ENCODE measurements around the gene DR1.

Gene DR1

DNA sequence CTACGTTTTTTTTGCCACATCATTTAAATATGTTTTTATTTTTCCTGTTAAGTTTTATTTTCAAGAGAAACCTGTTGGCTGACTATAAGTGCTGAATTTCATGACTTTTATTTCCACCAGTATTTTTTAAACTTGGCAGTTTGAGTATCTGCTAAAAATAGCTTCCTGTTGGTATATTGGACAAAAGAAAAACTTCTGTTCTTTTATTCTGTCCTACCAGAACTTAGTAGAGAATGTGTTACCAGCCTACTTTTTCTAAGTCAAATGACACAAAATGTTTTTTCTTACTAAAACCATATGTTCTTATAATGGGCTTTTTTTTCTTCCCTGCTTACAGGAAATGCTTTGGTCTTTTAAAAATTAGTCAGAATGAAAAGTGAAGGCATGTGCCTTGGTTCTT is 7.6 kb downstream of the DR1 start:
- DNase-seq (ENCODE audit: extremely low read depth, low read depth) = peak; percentile 26
- TF ChIP-seq, protein P1, sequence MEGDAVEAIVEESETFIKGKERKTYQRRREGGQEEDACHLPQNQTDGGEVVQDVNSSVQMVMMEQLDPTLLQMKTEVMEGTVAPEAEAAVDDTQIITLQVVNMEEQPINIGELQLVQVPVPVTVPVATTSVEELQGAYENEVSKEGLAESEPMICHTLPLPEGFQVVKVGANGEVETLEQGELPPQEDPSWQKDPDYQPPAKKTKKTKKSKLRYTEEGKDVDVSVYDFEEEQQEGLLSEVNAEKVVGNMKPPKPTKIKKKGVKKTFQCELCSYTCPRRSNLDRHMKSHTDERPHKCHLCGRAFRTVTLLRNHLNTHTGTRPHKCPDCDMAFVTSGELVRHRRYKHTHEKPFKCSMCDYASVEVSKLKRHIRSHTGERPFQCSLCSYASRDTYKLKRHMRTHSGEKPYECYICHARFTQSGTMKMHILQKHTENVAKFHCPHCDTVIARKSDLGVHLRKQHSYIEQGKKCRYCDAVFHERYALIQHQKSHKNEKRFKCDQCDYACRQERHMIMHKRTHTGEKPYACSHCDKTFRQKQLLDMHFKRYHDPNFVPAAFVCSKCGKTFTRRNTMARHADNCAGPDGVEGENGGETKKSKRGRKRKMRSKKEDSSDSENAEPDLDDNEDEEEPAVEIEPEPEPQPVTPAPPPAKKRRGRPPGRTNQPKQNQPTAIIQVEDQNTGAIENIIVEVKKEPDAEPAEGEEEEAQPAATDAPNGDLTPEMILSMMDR (IDR thresholded peaks at IDR 0.05; ENCODE audit: low read depth, low read length, missing control alignments) = no peak
- no peak overlapping the region for H3K4me3 ChIP-seq (replicated peaks; ENCODE audit: low read depth, low read length)

DNA sequence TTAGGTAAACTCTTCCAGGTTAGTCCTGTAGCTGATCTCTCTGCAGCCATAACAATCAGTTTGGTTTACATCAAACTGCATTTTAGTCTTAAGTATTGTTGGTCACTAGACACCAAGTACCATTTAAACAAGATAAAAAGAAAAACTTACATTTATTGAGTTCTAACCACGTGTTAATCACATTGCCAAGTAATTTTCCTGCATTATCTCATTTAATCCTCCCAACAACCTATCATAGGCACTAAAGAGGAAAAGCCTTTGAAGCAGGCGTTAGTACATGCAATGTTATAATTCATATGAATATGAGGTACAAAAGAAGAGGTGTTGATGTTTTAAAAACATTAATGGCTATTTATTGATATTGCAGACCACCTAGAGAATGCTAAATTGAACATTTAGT is 9.0 kb downstream of the DR1 start:
- DNase-seq (ENCODE audit: extremely low read depth, low read depth) = no peak
- H3K4me3 ChIP-seq (replicated peaks; ENCODE audit: low read depth, low read length) = no peak overlapping the region
- TF ChIP-seq, protein P1 (IDR thresholded peaks at IDR 0.05; ENCODE audit: low read depth, low read length, missing control alignments) = no peak

DNA sequence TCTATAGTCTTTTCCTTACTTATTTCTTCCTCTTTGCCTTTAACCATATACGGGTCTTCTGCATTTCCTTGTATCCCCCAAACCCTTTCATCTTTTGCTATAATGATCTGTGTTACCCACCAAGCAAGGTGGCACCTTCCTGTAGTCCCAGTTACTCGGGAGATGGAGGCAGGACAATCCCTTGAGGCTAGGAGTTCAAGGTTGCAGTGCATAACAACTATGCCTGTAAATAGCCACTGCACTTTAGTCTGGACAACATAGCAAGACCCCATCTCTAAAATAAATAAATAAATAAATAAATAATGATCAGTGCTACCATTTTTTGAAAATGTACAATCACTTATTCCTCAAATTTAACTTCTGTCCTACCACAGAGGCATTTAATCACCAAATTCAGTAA is 11.5 kb downstream of the DR1 start:
- no peak for DNase-seq (ENCODE audit: extremely low read depth, low read depth)
- H3K4me3 ChIP-seq (replicated peaks; ENCODE audit: low read depth, low read length) = no peak overlapping the region
- TF ChIP-seq, protein P1 (IDR thresholded peaks at IDR 0.05; ENCODE audit: low read depth, low read length, missing control alignments) = no peak

DNA sequence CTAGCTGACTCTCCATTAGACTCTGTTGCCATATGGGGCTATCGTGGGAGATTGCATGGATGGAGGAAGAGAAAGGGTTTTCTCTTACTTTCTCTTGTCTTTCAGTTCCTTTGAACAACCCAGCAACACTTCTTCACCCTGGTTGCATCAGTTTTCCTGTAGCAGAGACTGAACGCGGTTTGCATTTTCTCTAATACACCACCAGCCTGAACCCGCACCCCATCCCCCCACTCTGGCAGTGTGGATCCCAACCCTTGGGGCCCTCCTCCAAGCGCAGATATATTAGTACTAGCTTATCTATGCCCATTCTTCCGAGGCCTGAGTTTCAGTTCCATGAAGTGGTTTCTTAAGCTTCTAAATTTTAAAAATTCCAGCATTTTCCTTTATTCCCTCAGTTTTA is 12.6 kb downstream of the DR1 start:
- TF ChIP-seq, protein P1 (IDR thresholded peaks at IDR 0.05; ENCODE audit: low read depth, low read length, missing control alignments) = no peak
- H3K4me3 ChIP-seq (replicated peaks; ENCODE audit: low read depth, low read length) = no peak overlapping the region
- DNase-seq (ENCODE audit: extremely low read depth, low read depth) = no peak

DNA sequence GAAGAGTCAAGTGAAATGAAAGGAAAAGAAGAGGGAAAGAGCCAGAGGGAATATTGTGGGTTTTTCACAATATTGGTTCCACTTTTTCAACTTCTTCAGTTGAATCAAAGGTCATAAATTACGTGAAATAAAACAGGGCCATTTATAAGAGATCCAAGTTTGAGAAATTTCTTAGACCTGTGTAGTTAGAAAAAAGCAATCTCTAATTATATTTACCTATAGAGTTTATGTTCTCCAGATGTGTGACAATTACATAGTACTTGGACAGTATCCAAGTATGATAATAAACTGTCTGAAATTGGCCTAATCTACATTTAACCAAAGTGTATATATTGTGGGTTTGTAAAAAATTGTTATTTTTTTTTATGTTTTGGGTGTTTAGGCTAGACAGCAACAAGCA is 14.4 kb downstream of the DR1 start:
- H3K4me3 ChIP-seq (replicated peaks; ENCODE audit: low read depth, low read length) = no peak overlapping the region
- TF ChIP-seq, protein P1 (IDR thresholded peaks at IDR 0.05; ENCODE audit: low read depth, low read length, missing control alignments) = no peak
- no peak for DNase-seq (ENCODE audit: extremely low read depth, low read depth)

DNA sequence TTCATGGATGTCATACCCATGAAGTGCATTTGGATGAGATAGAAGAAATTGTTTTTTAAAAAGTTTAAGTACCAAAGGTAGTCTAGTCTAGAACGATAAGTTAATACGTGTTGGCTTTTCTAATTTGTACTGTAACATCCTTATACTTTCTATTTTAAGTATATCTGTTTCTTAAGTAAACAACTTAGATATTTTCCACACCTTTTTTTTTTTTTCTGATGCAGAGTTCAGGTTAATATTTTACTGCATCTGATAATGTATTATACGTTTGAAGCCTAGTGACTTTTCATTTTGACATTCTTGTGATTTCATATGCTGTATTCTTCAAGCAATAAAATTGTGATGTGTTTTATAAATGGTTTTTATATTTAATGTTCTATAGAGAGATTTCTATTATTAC is 16.5 kb downstream of the DR1 start:
- TF ChIP-seq, protein P1 (IDR thresholded peaks at IDR 0.05; ENCODE audit: low read depth, low read length, missing control alignments) = no peak
- no peak overlapping the region for H3K4me3 ChIP-seq (replicated peaks; ENCODE audit: low read depth, low read length)
- DNase-seq (ENCODE audit: extremely low read depth, low read depth) = no peak

DNA sequence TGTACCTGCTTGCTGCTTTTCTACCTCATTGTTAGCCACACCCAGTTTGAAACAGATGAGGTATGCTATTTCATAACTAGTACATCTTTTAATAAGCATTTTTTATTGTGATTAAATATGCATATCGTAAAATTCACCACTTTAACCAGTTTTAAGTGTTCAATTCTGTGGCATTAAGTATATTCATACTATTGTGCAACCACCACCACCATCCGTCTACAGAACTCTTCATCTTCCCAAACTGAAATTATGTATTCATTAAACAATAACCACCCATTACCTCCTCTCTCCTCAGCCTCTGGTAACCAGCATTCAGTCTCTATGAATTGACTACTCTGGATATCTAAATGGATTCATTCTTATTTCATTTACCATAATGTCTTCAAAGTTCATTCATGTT is 20.1 kb downstream of the DR1 start:
- DNase-seq (ENCODE audit: extremely low read depth, low read depth) = no peak
- no peak overlapping the region for H3K4me3 ChIP-seq (replicated peaks; ENCODE audit: low read depth, low read length)
- TF ChIP-seq, protein P1 (IDR thresholded peaks at IDR 0.05; ENCODE audit: low read depth, low read length, missing control alignments) = no peak

Data from HFF-Myc (cell line).